Esophagus squamous epithelium (tissue), 4 donors: ENCODE data around the gene BGN.

Experiments
- POLR2A ChIP-seq, 4 donors: fragments of 450-650 bp; IDR thresholded peaks; one replicate each; pipeline ENCODE4 v1.6.1; 2017; ENCODE audit warnings: antibody characterized with exemption in 4 of 4, mild to moderate bottlenecking in 4 of 4, moderate library complexity in 3 of 4
- TF ChIP-seq, protein P1 (sequence below), 6 experiments: fragments of 450-650 bp in 4 of 6; fragments of 200-600 bp in 2 of 6; sonication (generic) in 2 of 6; IDR thresholded peaks; one replicate each; pipeline ENCODE4 v1.5.1; 2016 to 2019; ENCODE audit warnings: antibody characterized with exemption in 6 of 6, mild to moderate bottlenecking in 4 of 6, moderate library complexity in 4 of 6

DNA sequence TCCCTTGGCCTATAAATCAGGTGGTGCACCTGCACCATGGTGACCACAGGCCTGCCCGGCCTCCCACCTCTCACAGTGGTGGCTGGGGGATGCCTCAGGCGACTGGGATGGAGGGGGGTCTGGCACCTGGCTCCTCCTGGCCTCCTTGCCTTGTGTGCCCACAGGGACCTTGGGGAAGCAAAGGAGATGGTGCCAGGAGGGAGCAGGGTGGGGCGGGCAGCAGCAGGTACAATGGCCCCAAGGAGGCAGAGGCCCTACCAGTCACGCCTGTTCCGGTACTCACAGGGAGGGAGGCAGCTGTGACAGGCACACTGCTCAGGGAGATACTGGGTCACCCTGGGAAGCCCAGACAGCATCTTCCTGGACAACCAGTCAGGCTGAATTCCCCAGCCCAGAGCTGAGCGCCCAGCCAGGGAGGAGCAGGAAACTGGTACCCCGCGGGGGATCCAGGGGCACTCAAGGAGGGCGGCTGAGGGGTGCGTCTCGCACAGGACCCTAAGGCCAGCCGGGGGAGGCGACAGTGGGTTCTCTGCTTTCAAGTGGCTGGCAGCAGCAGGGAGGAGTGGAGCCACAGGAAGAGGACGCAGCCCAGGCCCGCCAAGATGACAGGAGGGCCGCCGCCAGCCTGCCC is 47.7 kb upstream of the BGN start:
- TF ChIP-seq, protein P1, sequence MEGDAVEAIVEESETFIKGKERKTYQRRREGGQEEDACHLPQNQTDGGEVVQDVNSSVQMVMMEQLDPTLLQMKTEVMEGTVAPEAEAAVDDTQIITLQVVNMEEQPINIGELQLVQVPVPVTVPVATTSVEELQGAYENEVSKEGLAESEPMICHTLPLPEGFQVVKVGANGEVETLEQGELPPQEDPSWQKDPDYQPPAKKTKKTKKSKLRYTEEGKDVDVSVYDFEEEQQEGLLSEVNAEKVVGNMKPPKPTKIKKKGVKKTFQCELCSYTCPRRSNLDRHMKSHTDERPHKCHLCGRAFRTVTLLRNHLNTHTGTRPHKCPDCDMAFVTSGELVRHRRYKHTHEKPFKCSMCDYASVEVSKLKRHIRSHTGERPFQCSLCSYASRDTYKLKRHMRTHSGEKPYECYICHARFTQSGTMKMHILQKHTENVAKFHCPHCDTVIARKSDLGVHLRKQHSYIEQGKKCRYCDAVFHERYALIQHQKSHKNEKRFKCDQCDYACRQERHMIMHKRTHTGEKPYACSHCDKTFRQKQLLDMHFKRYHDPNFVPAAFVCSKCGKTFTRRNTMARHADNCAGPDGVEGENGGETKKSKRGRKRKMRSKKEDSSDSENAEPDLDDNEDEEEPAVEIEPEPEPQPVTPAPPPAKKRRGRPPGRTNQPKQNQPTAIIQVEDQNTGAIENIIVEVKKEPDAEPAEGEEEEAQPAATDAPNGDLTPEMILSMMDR (IDR thresholded peaks at IDR 0.05): no peak
- no peak for TF ChIP-seq POLR2A (IDR thresholded peaks at IDR 0.05)
